ENCODE results near the gene PLD1. TPM values are rescaled to one million over a fixed set of nuclear protein-coding genes. Genes with fewer than 3 reads are reported as not detected.

The PLD1 gene
- total RNA-seq, 1 donor: 19.4 TPM

GRCh38 chr3:171831936-171832335, 21.7 kb upstream of the PLD1 start:
- no peak for TF ChIP-seq CTCF (IDR thresholded peaks at IDR 0.05; ENCODE audit: insufficient read depth, low read depth, low read length)
- DNase-seq (ENCODE audit: low read depth): no peak
- H3K4me3 ChIP-seq (ENCODE audit: low read depth, low read length): no peak overlapping the region

- H3K4me3 ChIP-seq (ENCODE audit: low read depth, low read length): no peak overlapping the region
- no peak for TF ChIP-seq CTCF (IDR thresholded peaks at IDR 0.05; ENCODE audit: insufficient read depth, low read depth, low read length)
- no peak for DNase-seq (ENCODE audit: low read depth)
Observed at GRCh38 chr3:171830518-171830875, 20.2 kb upstream of the PLD1 start.

GRCh38 chr3:171829841-171830517, 19.7 kb upstream of the PLD1 start:
- DNase-seq (ENCODE audit: low read depth): peak; percentile 94

GRCh38 chr3:171828902-171829770, 18.9 kb upstream of the PLD1 start:
- TF ChIP-seq CTCF (IDR thresholded peaks at IDR 0.05; ENCODE audit: insufficient read depth, low read depth, low read length): no peak
- DNase-seq (ENCODE audit: low read depth): peak; percentile 55

More at GRCh38 chr3:171829841-171830517, 19.7 kb upstream of the PLD1 start:
- H3K4me3 ChIP-seq (ENCODE audit: low read depth, low read length): no peak overlapping the region
- TF ChIP-seq CTCF (IDR thresholded peaks at IDR 0.05; ENCODE audit: insufficient read depth, low read depth, low read length): peak; percentile 80

GRCh38 chr3:171827836-171828458, 17.7 kb upstream of the PLD1 start:
- peak; percentile 87 for DNase-seq (ENCODE audit: low read depth)
- no peak overlapping the region for H3K4me3 ChIP-seq (ENCODE audit: low read depth, low read length)
- no peak for TF ChIP-seq CTCF (IDR thresholded peaks at IDR 0.05; ENCODE audit: insufficient read depth, low read depth, low read length)

More at GRCh38 chr3:171828902-171829770, 18.9 kb upstream of the PLD1 start:
- H3K4me3 ChIP-seq (ENCODE audit: low read depth, low read length): no peak overlapping the region

- TF ChIP-seq CTCF (IDR thresholded peaks at IDR 0.05; ENCODE audit: insufficient read depth, low read depth, low read length): no peak
- DNase-seq (ENCODE audit: low read depth): no peak
- H3K4me3 ChIP-seq (ENCODE audit: low read depth, low read length): no peak overlapping the region
Observed at GRCh38 chr3:171827385-171827784, 17.1 kb upstream of the PLD1 start.
